DLD1 (cell line): Measurements from ENCODE around the gene BCAN.

ENCODE experiments used
- in situ Hi-C: cut with HindIII; loops from 2 replicates; pipeline ENCODE4 v1.10.0; 2017; ENCODE audit warnings: low sequenced_read_pairs

BCAN gene

GRCh38 chr1:156659661-156659987 lies 17.7 kb downstream of the BCAN start:
- in situ Hi-C loops: no loop called here

GRCh38 chr1:156659988-156660751 lies 18.3 kb downstream of the BCAN start:
- in situ Hi-C loops: no loop called here

- in situ Hi-C loops: no loop called here
Observed at GRCh38 chr1:156660752-156661112, 18.8 kb downstream of the BCAN start.

- in situ Hi-C loops: no loop called here
Observed at GRCh38 chr1:156662005-156662799, 20.3 kb downstream of the BCAN start.

- in situ Hi-C loops: no loop called here
Observed at GRCh38 chr1:156662800-156663055, 20.8 kb downstream of the BCAN start.

- in situ Hi-C loops: no loop called here
Observed at GRCh38 chr1:156663178-156663577, 21.3 kb downstream of the BCAN start.

GRCh38 chr1:156664046-156664766 lies 22.3 kb downstream of the BCAN start:
- in situ Hi-C loops: no loop called here

GRCh38 chr1:156664767-156665411 lies 23.0 kb downstream of the BCAN start:
- in situ Hi-C loops: no loop called here

- in situ Hi-C loops: no loop called here
Observed at GRCh38 chr1:156665539-156665938, 23.6 kb downstream of the BCAN start.

GRCh38 chr1:156666862-156667609 lies 25.1 kb downstream of the BCAN start:
- in situ Hi-C loops: no loop called here

- in situ Hi-C loops: no loop called here
Observed at GRCh38 chr1:156667610-156667967, 25.7 kb downstream of the BCAN start.

GRCh38 chr1:156667968-156668709 lies 26.2 kb downstream of the BCAN start:
- in situ Hi-C loops: no loop called here

GRCh38 chr1:156668801-156669637 lies 27.1 kb downstream of the BCAN start:
- in situ Hi-C loops: no loop called here

- in situ Hi-C loops: no loop called here
Observed at GRCh38 chr1:156669794-156670193, 27.9 kb downstream of the BCAN start.

GRCh38 chr1:156670359-156670758 lies 28.4 kb downstream of the BCAN start:
- in situ Hi-C loops: no loop called here

GRCh38 chr1:156670791-156671190 lies 28.9 kb downstream of the BCAN start:
- in situ Hi-C loops: no loop called here

- in situ Hi-C loops: no loop called here
Observed at GRCh38 chr1:156671804-156672203, 29.9 kb downstream of the BCAN start.

GRCh38 chr1:156673387-156674121 lies 31.6 kb downstream of the BCAN start:
- in situ Hi-C loops: no loop called here
